Hematopoietic multipotent progenitor cell treated with erythropoietin and hydrocortisone succinate and interleukin-3 and kit ligand, for 17 days (in vitro differentiated cells): ENCODE data around the gene SPNS1.
"Not testable (repeated sequence)": the region's sequence is repeated elsewhere in the genome, so short reads cannot be mapped to it uniquely, and the experiment has no call there.

Experiments
- DNase-seq: peaks from one replicate; pipeline ENCODE4 v3.0.0-alpha.2; 2015; ENCODE audit warnings: low spot score

Gene SPNS1

GRCh38 chr16:28990375-28991040 lies 15.9 kb downstream of the SPNS1 start:
- no peak for DNase-seq

- DNase-seq: no peak
These were observed 17.1 kb downstream of the SPNS1 start for GRCh38 chr16:28991687-28992086.

- DNase-seq: no peak
These were observed 17.9 kb downstream of the SPNS1 start for GRCh38 chr16:28992496-28992895.

GRCh38 chr16:28998837-28999236 lies 24.3 kb downstream of the SPNS1 start:
- DNase-seq: no peak

GRCh38 chr16:28999577-28999976 lies 25.0 kb downstream of the SPNS1 start:
- DNase-seq: no peak

- no peak for DNase-seq
These were observed 25.4 kb downstream of the SPNS1 start for GRCh38 chr16:29000019-29000418.

GRCh38 chr16:29004496-29005139 lies 30.0 kb downstream of the SPNS1 start:
- DNase-seq: not testable (repeated sequence)

- DNase-seq: peak; percentile 87
These were observed 33.4 kb downstream of the SPNS1 start for GRCh38 chr16:29007730-29008593.

GRCh38 chr16:29009050-29009837 lies 34.7 kb downstream of the SPNS1 start:
- DNase-seq: peak; percentile 79

- DNase-seq: peak; percentile 31
These were observed 35.2 kb downstream of the SPNS1 start for GRCh38 chr16:29009838-29010166.

GRCh38 chr16:29011112-29011511 lies 36.5 kb downstream of the SPNS1 start:
- peak; percentile 16 for DNase-seq

GRCh38 chr16:29011851-29012250 lies 37.3 kb downstream of the SPNS1 start:
- DNase-seq: no peak

GRCh38 chr16:29012913-29013553 lies 38.5 kb downstream of the SPNS1 start:
- peak; percentile 13 for DNase-seq

- DNase-seq: no peak
These were observed 40.0 kb downstream of the SPNS1 start for GRCh38 chr16:29014561-29015069.

- DNase-seq: no peak
These were observed 47.6 kb downstream of the SPNS1 start for GRCh38 chr16:29022196-29022595.

GRCh38 chr16:29023279-29024277 lies 49.0 kb downstream of the SPNS1 start:
- DNase-seq: no peak

- no peak for DNase-seq
These were observed 49.7 kb downstream of the SPNS1 start for GRCh38 chr16:29024278-29024677.

GRCh38 chr16:29025218-29025617 lies 50.6 kb downstream of the SPNS1 start:
- no peak for DNase-seq

GRCh38 chr16:29025735-29026134 lies 51.2 kb downstream of the SPNS1 start:
- no peak for DNase-seq

GRCh38 chr16:29028457-29029167 lies 54.0 kb downstream of the SPNS1 start:
- DNase-seq: peak; percentile 2
